HL-60 (cell line): ENCODE measurements around the gene ARL10.
A peak's percentile ranks its signal among the peaks of the same experiment; 100 is the strongest.

Experiments
- DNase-seq, 2 experiments: peaks; one replicate each; pipeline ENCODE4 v3.0.0-alpha.2; 2010 to 2020; ENCODE audit warnings: low read depth in 1 of 2, low spot score in 1 of 2
- H3K27ac ChIP-seq: fragments of 250-450 bp; sonication (Bioruptor Pico); replicated peaks from 2 replicates; pipeline ENCODE4 v1.5.1; 2020; ENCODE audit warnings: mild to moderate bottlenecking, moderate library complexity
- H3K27me3 ChIP-seq: fragments of 250-450 bp; sonication (Bioruptor Pico); 2 replicates; pipeline ENCODE4 v1.5.1; 2021; ENCODE audit warnings: mild to moderate bottlenecking, moderate library complexity; ENCODE audit not compliant: insufficient read depth, poor library complexity, severe bottlenecking
- H3K4me3 ChIP-seq: replicated peaks from 2 replicates; pipeline ENCODE4 v1.5.1; 2011; ENCODE audit warnings: mild to moderate bottlenecking, control low read depth, low read length; ENCODE audit not compliant: insufficient read depth
- CTCF ChIP-seq: IDR thresholded peaks from one replicate; pipeline ENCODE4 v1.5.1; 2011; ENCODE audit warnings: low read length, control low read depth, inconsistent platforms; ENCODE audit not compliant: insufficient read depth
- GABPA ChIP-seq: IDR thresholded peaks from 2 replicates; pipeline ENCODE4 v1.6.1; 2012; ENCODE audit warnings: low read depth
- POLR2AphosphoS5 ChIP-seq: IDR thresholded peaks from 2 replicates; pipeline ENCODE4 v1.6.1; 2012; ENCODE audit warnings: low read depth
- REST ChIP-seq: IDR thresholded peaks from 2 replicates; pipeline ENCODE4 v1.6.1; 2012; ENCODE audit warnings: low read depth; ENCODE audit not compliant: insufficient replicate concordance
- SPI1 ChIP-seq: IDR thresholded peaks from 2 replicates; pipeline ENCODE4 v1.6.1; 2012; ENCODE audit warnings: low read depth, mild to moderate bottlenecking, borderline replicate concordance

ARL10 gene

GRCh38 chr5:176369934-176370711, 4.8 kb downstream of the ARL10 start:
- Histone ChIP-seq H3K27me3 (peaks cover 9% of the 10 kb centered on the region), H3K27ac (no peak overlapping the region), H3K4me3 (no peak overlapping the region)
- DNase-seq: no peak
- TF ChIP-seq CTCF (no peak), SPI1 (no peak), REST (no peak), GABPA (no peak), POLR2AphosphoS5 (no peak)

- Histone ChIP-seq H3K27me3 (no peaks in the 10 kb centered on the region), H3K4me3 (no peak overlapping the region), H3K27ac (no peak overlapping the region)
- TF ChIP-seq GABPA (no peak), REST (no peak), SPI1 (no peak), CTCF (no peak), POLR2AphosphoS5 (no peak)
- no peak for DNase-seq
Measured at GRCh38 chr5:176371621-176372539, 6.6 kb downstream of the ARL10 start.

GRCh38 chr5:176373100-176373818, 8.0 kb downstream of the ARL10 start:
- TF ChIP-seq GABPA (no peak), POLR2AphosphoS5 (no peak), SPI1 (no peak), REST (no peak), CTCF (no peak)
- Histone ChIP-seq H3K4me3 (no peak overlapping the region), H3K27ac (no peak overlapping the region), H3K27me3 (no peaks in the 10 kb centered on the region)
- peak in 1 of 2 experiments; percentile 36 for DNase-seq
